HepG2 (cell line): ENCODE data around the gene BICRAL. TPM values are rescaled to one million over a fixed set of nuclear protein-coding genes. Genes with fewer than 3 reads are reported as not detected.
"Not testable (repeated sequence)": the region's sequence is repeated elsewhere in the genome, so short reads cannot be mapped to it uniquely, and the experiment has no call there.

Source experiments
- ATAC-seq: fragments of 200-7000 bp; cut with Tn5 transposase; 3 replicates; pipeline ENCODE4 v1.9.1; 2020; ENCODE audit warnings: mild to moderate bottlenecking, moderate library complexity
- BruUV-seq: library from RNA; stranded (reverse); fragments of 400-500 nt; replicated peaks from 2 replicates; lab custom pipeline; 2021; lab: Mats Ljungman, UMichigan
- CTCF ChIA-PET: fragments of 300-600 bp; formaldehyde crosslinking; extraction: SDS; loops from one replicate; lab custom pipeline; 2021; ENCODE audit warnings: low total read pairs, inconsistent platforms, low intra/inter-chr PET ratio; lab: Yijun Ruan, JAX
- POLR2A ChIA-PET: fragments of 350-600 bp; sonication (Branson Sonifier 250); formaldehyde crosslinking; loops from one replicate; lab custom pipeline; 2020; ENCODE audit warnings: antibody characterized with exemption, inconsistent platforms; lab: Yijun Ruan, JAX
- DNase-seq: peaks from one replicate; pipeline ENCODE4 v3.0.0-alpha.2; 2015; ENCODE audit warnings: low spot score
- FAIRE-seq: peaks from 3 replicates; lab custom pipeline; 2011; peaks lifted over from hg19 to GRCh38; lab: Jason Lieb, UNC
- H2AFZ ChIP-seq: one replicate; pipeline ENCODE4 v1.6.1; 2011; ENCODE audit warnings: low read length, inconsistent platforms
- H3K27ac ChIP-seq: fragments of 300-600 bp; 3 replicates; pipeline ENCODE4 v1.8.0; 2011; ENCODE audit warnings: mixed run types, mild to moderate bottlenecking, mixed read lengths, low read length, inconsistent platforms; ENCODE audit not compliant: insufficient read depth; ENCODE audit errors: extremely low read length
- H3K27me3 ChIP-seq, 2 experiments: fragments of 200-600 bp in 1 of 2; 2 replicates in 1 of 2; 3 replicates in 1 of 2; pipeline versions ENCODE4 v1.6.0 to v1.8.0; 2011; ENCODE audit warnings: low read length in 2 of 2, mild to moderate bottlenecking in 2 of 2, moderate library complexity in 2 of 2, inconsistent platforms in 1 of 2; ENCODE audit not compliant: insufficient read depth in 2 of 2, control insufficient read depth in 1 of 2
- H3K36me3 ChIP-seq, 2 experiments: fragments of 200-600 bp in 1 of 2; replicated peaks in 1 of 2; 2 replicates in 1 of 2; 3 replicates in 1 of 2; pipeline versions ENCODE4 v1.5.1 to v1.8.0; 2011; ENCODE audit warnings: low read length in 2 of 2, inconsistent platforms in 1 of 2; ENCODE audit not compliant: insufficient read depth in 2 of 2, control insufficient read depth in 1 of 2
- H3K4me1 ChIP-seq: 2 replicates; pipeline ENCODE4 v1.5.1; 2012; ENCODE audit warnings: low read length, inconsistent platforms; ENCODE audit not compliant: insufficient read depth
- H3K4me2 ChIP-seq: 2 replicates; pipeline ENCODE4 v1.6.0; 2011; ENCODE audit warnings: low read depth, low read length, inconsistent platforms
- H3K4me3 ChIP-seq, 3 experiments: fragments of 200-600 bp in 1 of 3; sonication (generic), shearing (Covaris generic) in 1 of 3; replicated peaks in 1 of 3; 2 replicates each; pipeline ENCODE4 v1.5.1; 2011 to 2016; ENCODE audit warnings: low read length in 3 of 3, inconsistent platforms in 2 of 3, low read depth in 2 of 3, mild to moderate bottlenecking in 2 of 3, control low read depth in 1 of 3, mixed read lengths in 1 of 3; ENCODE audit not compliant: insufficient read depth in 1 of 3
- H3K79me2 ChIP-seq: one replicate; pipeline ENCODE4 v1.6.1; 2011; ENCODE audit warnings: low read length, inconsistent platforms; ENCODE audit not compliant: insufficient read depth
- H3K9ac ChIP-seq: 2 replicates; pipeline ENCODE4 v1.6.0; 2011; ENCODE audit warnings: mild to moderate bottlenecking, low read depth, low read length, inconsistent platforms; ENCODE audit not compliant: insufficient read depth
- H3K9me3 ChIP-seq: 2 replicates; pipeline ENCODE4 v1.5.1; 2012; ENCODE audit warnings: mild to moderate bottlenecking, low read length
- H4K20me1 ChIP-seq: 2 replicates; pipeline ENCODE4 v1.6.0; 2011; ENCODE audit warnings: inconsistent platforms, mild to moderate bottlenecking, low read length, moderate library complexity; ENCODE audit not compliant: insufficient read depth
- ATAD3A ChIP-seq: sonication (generic); formaldehyde crosslinking; IDR thresholded peaks from 2 replicates; pipeline ENCODE4 v1.4.0; 2020; ENCODE audit warnings: missing genetic modification reagents
- CEBPB ChIP-seq: IDR thresholded peaks from 2 replicates; pipeline ENCODE4 v1.6.1; 2011; ENCODE audit warnings: low read depth, low read length, improper control_type of control experiment, borderline replicate concordance
- MAFF ChIP-seq: IDR thresholded peaks from 2 replicates; pipeline ENCODE4 v1.6.1; 2011; ENCODE audit warnings: low read depth, low read length, improper control_type of control experiment
- MAFK ChIP-seq, 2 experiments: IDR thresholded peaks in 1 of 2; conservative IDR thresholded peaks in 1 of 2; 2 replicates each; pipeline ENCODE4 v1.6.1; 2011; ENCODE audit warnings: improper control_type of control experiment in 2 of 2, low read length in 2 of 2
- NR2F1 ChIP-seq, 2 experiments: fragments of 450-650 bp in 1 of 2; formaldehyde crosslinking in 1 of 2; IDR thresholded peaks; 2 replicates each; pipeline versions ENCODE4 v1.5.0 to v1.6.1; 2016 to 2020; ENCODE audit warnings: mild to moderate bottlenecking in 1 of 2, missing compliant biosample characterization in 1 of 2, missing genetic modification reagents in 1 of 2, moderate library complexity in 1 of 2
- ZFX ChIP-seq: sonication (generic); formaldehyde crosslinking; IDR thresholded peaks from 2 replicates; pipeline ENCODE4 v1.4.0; 2020; ENCODE audit warnings: mild to moderate bottlenecking, low read depth, missing genetic modification reagents, moderate library complexity
- WGBS: methylation state at CpG from one replicate; pipeline ENCODE4 v1.1.6; 2017; ENCODE audit warnings: low lambda C conversion rate; 5-methylcytosine and 5-hydroxymethylcytosine counted together
- in situ Hi-C: cut with HindIII; loops from 2 replicates; pipeline ENCODE4 v1.10.0; 2017; ENCODE audit warnings: low pct_unique_long_range_greater_than_20kb; ENCODE audit not compliant: extremely low pct_ligation_motif_present
- intact Hi-C: fragments of 100-400 bp; cut with micrococcal nuclease; formaldehyde crosslinking; loops from one replicate; pipeline ENCODE4 v1.10.0; 2022; ENCODE audit not compliant: unreplicated experiment
- polyA plus RNA-seq, 8 experiments: library from polyadenylated mRNA; depleted of rRNA in 3 of 8; stranded (reverse) in 7 of 8; unstranded in 1 of 8; fragments of >200 nt; fragmentation: Illumina TruSeq in 4 of 8; extraction: Trizol in 4 of 8; gene quantifications; 2 replicates each; pipeline versions ENCODE4 v1.2.1 to v1.2.3, GENCODE V29; 2011 to 2016; ENCODE audit warnings: low read depth in 4 of 8, missing spikeins in 1 of 8, mixed read lengths in 1 of 8; ENCODE audit not compliant: insufficient read depth in 1 of 8
- total RNA-seq, 5 experiments: library from RNA; depleted of rRNA; stranded (reverse); fragments of >200 nt; fragmentation: Illumina TruSeq; extraction: Trizol; gene quantifications; 2 replicates each; pipeline ENCODE4 v1.2.3, GENCODE V29; 2016; ENCODE audit warnings: low read depth in 1 of 5

The BICRAL gene
- total and polyA plus RNA-seq, 2 of the 13 experiments (the other 11 are each of a cell fraction or from before 2014, with no cell fraction given) = 5.0 to 13.5 TPM

- H3K9ac ChIP-seq = no peak overlapping the region
- H3K79me2 ChIP-seq = no peaks in the 10 kb centered on the region
- H3K4me1 ChIP-seq = peaks cover 9% of the 10 kb centered on the region
- H3K36me3 ChIP-seq = peaks cover 2 to 5% of the 10 kb centered on the region in 2 experiments; a peak in 4 of 5 replicates
- ChIA-PET POLR2A (interaction anchor here (1.1 kb wide), 1 partner anchor 31 kb away, joined by 3 read pairs; no protein-coding TSS in a partner anchor), CTCF (no interaction called here)
- ATAC-seq = no peak
- no peak for DNase-seq
- no peaks in the 10 kb centered on the region for H3K27me3 ChIP-seq
- 97% methylated on average over 5 of the region's 5 CpGs for WGBS
- H3K4me3 ChIP-seq = no peak overlapping the region
- H3K4me2 ChIP-seq = no peak overlapping the region
- no peak for FAIRE-seq
- no peak overlapping the region for H2AFZ ChIP-seq
- no peak for TF ChIP-seq ZFX
- no peak for TF ChIP-seq NR2F1 (CRISPR knock-in tag; IDR thresholded peaks at IDR 0.05)
- peak; percentile 93 to 96 for TF ChIP-seq MAFK (conservative IDR thresholded peaks at IDR 0.05 in 1 of 2, IDR thresholded peaks at IDR 0.05 in 1 of 2; ENCODE audit: low read length in 2 of 2)
- peak; percentile 92 for TF ChIP-seq MAFF
- TF ChIP-seq ATAD3A (CRISPR knock-in tag) = no peak
- intact Hi-C loops = no loop called here
- no TSS peak for BruUV-seq
- in situ Hi-C loops = no loop called here
- H3K9me3 ChIP-seq = no peaks in the 10 kb centered on the region
- H4K20me1 ChIP-seq = no peaks in the 10 kb centered on the region
- H3K27ac ChIP-seq = no peak overlapping the region
Observed at GRCh38 chr6:42813906-42814444, 32.1 kb downstream of the BICRAL start.

GRCh38 chr6:42815726-42816125 lies 33.9 kb downstream of the BICRAL start:
- ATAC-seq, H3K27ac ChIP-seq, DNase-seq, H3K4me2 ChIP-seq, H3K36me3 ChIP-seq, H3K27me3 ChIP-seq, in situ Hi-C loops, H4K20me1 ChIP-seq, H3K9me3 ChIP-seq, H3K9ac ChIP-seq, FAIRE-seq, intact Hi-C loops, H3K4me1 ChIP-seq, H3K79me2 ChIP-seq, H3K4me3 ChIP-seq, BruUV-seq, H2AFZ ChIP-seq, CTCF ChIA-PET: not testable (repeated sequence)
- WGBS = 94% methylated on average over 8 of the region's 8 CpGs
- TF ChIP-seq CEBPB = peak; percentile 11; the same call in 1 of the 2 replicates
- POLR2A ChIA-PET = interaction anchor here (1.5 kb wide), 1 partner anchor 68 kb away, joined by 3 read pairs; no protein-coding TSS in a partner anchor
